Peyer's patch (tissue), 4 donors: ENCODE measurements around the gene FABP3. TPM values are rescaled to one million over a fixed set of nuclear protein-coding genes. Genes with fewer than 3 reads are reported as not detected.

ENCODE experiments used
- DNase-seq, 3 donors: peaks; one replicate each; pipeline ENCODE4 v3.0.0-alpha.2; 2017 to 2019
- H3K27ac ChIP-seq, 4 donors: fragments of 200-600 bp; sonication (generic); one replicate each; pipeline ENCODE4 v1.5.1; 2016 to 2019
- H3K27me3 ChIP-seq, 2 donors: fragments of 200-600 bp; sonication (generic); one replicate each; pipeline ENCODE4 v1.5.1; 2019
- H3K36me3 ChIP-seq, 3 donors: fragments of 200-600 bp; sonication (generic); one replicate each; pipeline ENCODE4 v1.5.1; 2016 to 2019
- H3K4me1 ChIP-seq, 4 donors: fragments of 200-600 bp; sonication (generic); one replicate each; pipeline ENCODE4 v1.5.1; 2016 to 2019
- H3K4me3 ChIP-seq, 4 donors: fragments of 200-600 bp; sonication (generic); 1 replicate in 3 of 4; 2 replicates in 1 of 4; pipeline ENCODE4 v1.5.1; 2016 to 2019; ENCODE audit warnings: mild to moderate bottlenecking in 1 of 4
- H3K9me3 ChIP-seq, 4 donors: fragments of 200-600 bp; sonication (generic); one replicate each; pipeline ENCODE4 v1.5.1; 2016 to 2019; ENCODE audit warnings: mild to moderate bottlenecking in 1 of 4
- CTCF ChIP-seq, 6 experiments: fragments of 450-650 bp in 4 of 6; fragments of 200-600 bp in 2 of 6; sonication (generic) in 1 of 6; IDR thresholded peaks; one replicate each; pipeline ENCODE4 v1.5.1; 2017 to 2019; ENCODE audit warnings: antibody characterized with exemption in 6 of 6, mild to moderate bottlenecking in 3 of 6, moderate library complexity in 1 of 6
- POLR2A ChIP-seq, 2 donors: fragments of 450-650 bp; IDR thresholded peaks; one replicate each; pipeline ENCODE4 v1.5.1; 2017; ENCODE audit warnings: antibody characterized with exemption in 2 of 2, mild to moderate bottlenecking in 2 of 2, moderate library complexity in 2 of 2
- total RNA-seq, 4 donors: library from RNA; depleted of rRNA; stranded (reverse); fragments of >200 nt; gene quantifications; one replicate each; pipeline ENCODE4 v1.1.0, GENCODE V29; 2016

FABP3 gene
- total RNA-seq: 10 to 100 TPM in 1 of 4 donors, 1 to 10 TPM in 1, not detected in 2; 2.7 to 15.7 TPM

GRCh38 chr1:31373056-31373896 is at the start of gene FABP3:
Gene FABP3, minus strand, starts transcription at chr1:31373076. Its CDS starts 62 bp downstream, at chr1:31373014.
- H3K36me3 ChIP-seq: no peaks in the 10 kb centered on the region
- peak; percentile 32 to 85 (median 83) for DNase-seq
- H3K27me3 ChIP-seq: no peaks in the 10 kb centered on the region
- H3K4me1 ChIP-seq: peaks cover 6 to 48% (median 12%) of the 10 kb centered on the region in 4 donors
- no peak for TF ChIP-seq POLR2A (IDR thresholded peaks at IDR 0.05)
- TF ChIP-seq CTCF (IDR thresholded peaks at IDR 0.05): peak in 1 of 6 experiments; percentile 16
- H3K27ac ChIP-seq: peak within 1 kb of the TSS in 3 of 4 donors; percentile 57 to 73 (median 72)
- peak within 1 kb of the TSS; percentile 12 to 49 (median 37) for H3K4me3 ChIP-seq
- no peaks in the 10 kb centered on the region for H3K9me3 ChIP-seq

GRCh38 chr1:31421371-31422040 is 48.6 kb upstream of the FABP3 start:
- no peak for DNase-seq
- Histone ChIP-seq H3K4me1 (peaks cover 0 to 7% (median 5%) of the 10 kb centered on the region in 4 donors), H3K9me3 (no peaks in the 10 kb centered on the region), H3K4me3 (no peak overlapping the region), H3K36me3 (peaks cover 0 to 21% (median 0%) of the 10 kb centered on the region in 3 donors), H3K27ac (no peak overlapping the region), H3K27me3 (no peaks in the 10 kb centered on the region)
- TF ChIP-seq CTCF (IDR thresholded peaks at IDR 0.05) (peak in 2 of 6 experiments; percentile 14 to 15), POLR2A (IDR thresholded peaks at IDR 0.05) (no peak)

- peaks cover 0 to 7% (median 5%) of the 10 kb centered on the region in 4 donors for H3K4me1 ChIP-seq
- DNase-seq: no peak
- no peaks in the 10 kb centered on the region for H3K27me3 ChIP-seq
- H3K36me3 ChIP-seq: peaks cover 0 to 13% (median 0%) of the 10 kb centered on the region in 3 donors
- H3K27ac ChIP-seq: no peak overlapping the region
- H3K4me3 ChIP-seq: no peak overlapping the region
- H3K9me3 ChIP-seq: no peaks in the 10 kb centered on the region
- TF ChIP-seq CTCF (IDR thresholded peaks at IDR 0.05) (no peak), POLR2A (IDR thresholded peaks at IDR 0.05) (no peak)
Observed at GRCh38 chr1:31420716-31421115, 47.8 kb upstream of the FABP3 start.

GRCh38 chr1:31418626-31419323 is 45.9 kb upstream of the FABP3 start:
- no peak overlapping the region for H3K27ac ChIP-seq
- DNase-seq: no peak

More at GRCh38 chr1:31418626-31419323, 45.9 kb upstream of the FABP3 start:
- H3K36me3 ChIP-seq: no peaks in the 10 kb centered on the region
- peaks cover 0 to 7% (median 3%) of the 10 kb centered on the region in 4 donors for H3K4me1 ChIP-seq
- H3K4me3 ChIP-seq: no peak overlapping the region
- TF ChIP-seq CTCF (IDR thresholded peaks at IDR 0.05) (no peak), POLR2A (IDR thresholded peaks at IDR 0.05) (no peak)
- no peaks in the 10 kb centered on the region for H3K27me3 ChIP-seq
- H3K9me3 ChIP-seq: no peaks in the 10 kb centered on the region
